ENCODE measurements around the gene VILL. TPM values are rescaled to one million over a fixed set of nuclear protein-coding genes. Genes with fewer than 3 reads are reported as not detected.

The VILL gene
- total RNA-seq, 1 experiment from 2014 or later = 5.7 TPM

DNA sequence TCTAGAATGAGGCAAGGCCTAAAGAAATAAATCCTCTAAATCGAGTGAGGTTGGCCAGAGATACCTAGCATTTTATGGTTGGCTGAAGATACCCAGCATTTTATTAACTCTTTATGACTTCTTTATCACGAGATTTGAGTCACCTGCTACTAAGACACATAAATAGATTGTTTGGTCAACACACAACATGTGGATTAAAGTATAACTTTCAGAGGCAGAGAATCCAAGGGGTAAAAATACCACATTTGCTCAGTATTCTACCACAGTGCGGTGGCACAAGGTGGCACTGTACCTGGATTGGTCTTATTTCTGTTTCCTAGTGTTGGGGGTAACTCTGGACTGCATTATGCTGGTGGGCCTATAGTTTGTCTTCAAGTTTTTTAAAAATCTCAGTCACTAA is 27.0 kb upstream of the VILL start:
- Histone ChIP-seq H3K27me3 (ENCODE audit: control insufficient read depth, insufficient read depth, low read length) (no peaks in the 10 kb centered on the region), H3K4me1 (ENCODE audit: control insufficient read depth, insufficient read depth, low read length) (no peaks in the 10 kb centered on the region), H3K4me3 (ENCODE audit: low read depth in 2 of 2, low read length in 2 of 2) (no peak overlapping the region), H3K27ac (ENCODE audit: low read length) (no peak overlapping the region), H3K36me3 (ENCODE audit: control insufficient read depth, insufficient read depth, low read length) (no peaks in the 10 kb centered on the region), H3K9me3 (ENCODE audit: control insufficient read depth, insufficient read depth, low read depth, low read length) (no peaks in the 10 kb centered on the region)
- in situ Hi-C loops (cut with HindIII; ENCODE audit: low pct_unique_long_range_greater_than_20kb, low sequenced_read_pairs) (no loop called here), intact Hi-C loops (cut with micrococcal nuclease; ENCODE audit: unreplicated experiment) (no loop called here)
- POLR2A ChIA-PET = no interaction called here
- TF ChIP-seq TCF7L2 (IDR thresholded peaks at IDR 0.05; ENCODE audit: low read depth, low read length) = no peak
- no peak for TF ChIP-seq SIN3A (IDR thresholded peaks at IDR 0.05; ENCODE audit: borderline replicate concordance, insufficient read depth, low read depth, low read length)
- TF ChIP-seq, protein P1, sequence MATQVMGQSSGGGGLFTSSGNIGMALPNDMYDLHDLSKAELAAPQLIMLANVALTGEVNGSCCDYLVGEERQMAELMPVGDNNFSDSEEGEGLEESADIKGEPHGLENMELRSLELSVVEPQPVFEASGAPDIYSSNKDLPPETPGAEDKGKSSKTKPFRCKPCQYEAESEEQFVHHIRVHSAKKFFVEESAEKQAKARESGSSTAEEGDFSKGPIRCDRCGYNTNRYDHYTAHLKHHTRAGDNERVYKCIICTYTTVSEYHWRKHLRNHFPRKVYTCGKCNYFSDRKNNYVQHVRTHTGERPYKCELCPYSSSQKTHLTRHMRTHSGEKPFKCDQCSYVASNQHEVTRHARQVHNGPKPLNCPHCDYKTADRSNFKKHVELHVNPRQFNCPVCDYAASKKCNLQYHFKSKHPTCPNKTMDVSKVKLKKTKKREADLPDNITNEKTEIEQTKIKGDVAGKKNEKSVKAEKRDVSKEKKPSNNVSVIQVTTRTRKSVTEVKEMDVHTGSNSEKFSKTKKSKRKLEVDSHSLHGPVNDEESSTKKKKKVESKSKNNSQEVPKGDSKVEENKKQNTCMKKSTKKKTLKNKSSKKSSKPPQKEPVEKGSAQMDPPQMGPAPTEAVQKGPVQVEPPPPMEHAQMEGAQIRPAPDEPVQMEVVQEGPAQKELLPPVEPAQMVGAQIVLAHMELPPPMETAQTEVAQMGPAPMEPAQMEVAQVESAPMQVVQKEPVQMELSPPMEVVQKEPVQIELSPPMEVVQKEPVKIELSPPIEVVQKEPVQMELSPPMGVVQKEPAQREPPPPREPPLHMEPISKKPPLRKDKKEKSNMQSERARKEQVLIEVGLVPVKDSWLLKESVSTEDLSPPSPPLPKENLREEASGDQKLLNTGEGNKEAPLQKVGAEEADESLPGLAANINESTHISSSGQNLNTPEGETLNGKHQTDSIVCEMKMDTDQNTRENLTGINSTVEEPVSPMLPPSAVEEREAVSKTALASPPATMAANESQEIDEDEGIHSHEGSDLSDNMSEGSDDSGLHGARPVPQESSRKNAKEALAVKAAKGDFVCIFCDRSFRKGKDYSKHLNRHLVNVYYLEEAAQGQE (IDR thresholded peaks at IDR 0.05; ENCODE audit: insufficient read depth in 1 of 2, low read depth in 2 of 2, low read length in 1 of 2) = no peak
- TF ChIP-seq, protein P2, sequence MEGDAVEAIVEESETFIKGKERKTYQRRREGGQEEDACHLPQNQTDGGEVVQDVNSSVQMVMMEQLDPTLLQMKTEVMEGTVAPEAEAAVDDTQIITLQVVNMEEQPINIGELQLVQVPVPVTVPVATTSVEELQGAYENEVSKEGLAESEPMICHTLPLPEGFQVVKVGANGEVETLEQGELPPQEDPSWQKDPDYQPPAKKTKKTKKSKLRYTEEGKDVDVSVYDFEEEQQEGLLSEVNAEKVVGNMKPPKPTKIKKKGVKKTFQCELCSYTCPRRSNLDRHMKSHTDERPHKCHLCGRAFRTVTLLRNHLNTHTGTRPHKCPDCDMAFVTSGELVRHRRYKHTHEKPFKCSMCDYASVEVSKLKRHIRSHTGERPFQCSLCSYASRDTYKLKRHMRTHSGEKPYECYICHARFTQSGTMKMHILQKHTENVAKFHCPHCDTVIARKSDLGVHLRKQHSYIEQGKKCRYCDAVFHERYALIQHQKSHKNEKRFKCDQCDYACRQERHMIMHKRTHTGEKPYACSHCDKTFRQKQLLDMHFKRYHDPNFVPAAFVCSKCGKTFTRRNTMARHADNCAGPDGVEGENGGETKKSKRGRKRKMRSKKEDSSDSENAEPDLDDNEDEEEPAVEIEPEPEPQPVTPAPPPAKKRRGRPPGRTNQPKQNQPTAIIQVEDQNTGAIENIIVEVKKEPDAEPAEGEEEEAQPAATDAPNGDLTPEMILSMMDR (IDR thresholded peaks at IDR 0.05) = no peak
- TF ChIP-seq POLR2AphosphoS5 (IDR thresholded peaks at IDR 0.05; ENCODE audit: low read depth, low read length) = no peak
- ATAC-seq (no peak), DNase-seq (ENCODE audit: low read depth, low spot score) (no peak)
- CTCF ChIA-PET = no interaction called here
- BruUV-seq (replicated peaks) = no TSS peak

DNA sequence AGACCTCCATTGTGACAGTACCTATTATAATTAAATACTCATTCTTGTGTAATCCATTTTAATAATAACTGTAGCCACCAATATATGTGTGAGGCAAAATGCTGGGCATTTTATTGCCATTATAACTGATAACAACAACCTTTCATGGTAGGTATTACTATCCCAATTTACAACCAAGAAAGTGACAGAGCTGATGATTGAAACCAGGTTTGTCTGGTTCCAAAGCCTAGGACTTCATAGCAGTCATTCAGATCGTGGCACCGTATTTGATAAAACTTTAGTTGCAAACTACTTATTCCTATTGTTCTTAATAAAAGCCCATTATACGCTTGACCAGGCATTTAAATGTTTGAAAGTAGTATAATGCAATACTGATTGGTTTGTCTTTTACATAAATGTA is 26.4 kb upstream of the VILL start:
- no peak for DNase-seq (ENCODE audit: low read depth, low spot score)
- no peaks in the 10 kb centered on the region for H3K4me1 ChIP-seq (ENCODE audit: control insufficient read depth, insufficient read depth, low read length)
- BruUV-seq (replicated peaks) = no TSS peak
- POLR2A ChIA-PET = no interaction called here
- H3K4me3 ChIP-seq (ENCODE audit: low read depth in 2 of 2, low read length in 2 of 2) = no peak overlapping the region
- TF ChIP-seq TCF7L2 (IDR thresholded peaks at IDR 0.05; ENCODE audit: low read depth, low read length) (no peak), POLR2AphosphoS5 (IDR thresholded peaks at IDR 0.05; ENCODE audit: low read depth, low read length) (no peak), SIN3A (IDR thresholded peaks at IDR 0.05; ENCODE audit: borderline replicate concordance, insufficient read depth, low read depth, low read length) (no peak)
- TF ChIP-seq, protein P2 (IDR thresholded peaks at IDR 0.05) = no peak
- TF ChIP-seq, protein P1 (IDR thresholded peaks at IDR 0.05; ENCODE audit: insufficient read depth in 1 of 2, low read depth in 2 of 2, low read length in 1 of 2) = no peak
- intact Hi-C loops (cut with micrococcal nuclease; ENCODE audit: unreplicated experiment) = no loop called here
- CTCF ChIA-PET = no interaction called here
- H3K27me3 ChIP-seq (ENCODE audit: control insufficient read depth, insufficient read depth, low read length) = no peaks in the 10 kb centered on the region
- ATAC-seq = no peak
- in situ Hi-C loops (cut with HindIII; ENCODE audit: low pct_unique_long_range_greater_than_20kb, low sequenced_read_pairs) = no loop called here
- H3K36me3 ChIP-seq (ENCODE audit: control insufficient read depth, insufficient read depth, low read length) = no peaks in the 10 kb centered on the region
- no peak overlapping the region for H3K27ac ChIP-seq (ENCODE audit: low read length)
- H3K9me3 ChIP-seq (ENCODE audit: control insufficient read depth, insufficient read depth, low read depth, low read length) = no peaks in the 10 kb centered on the region

Measured in Panc1 (cell line).